Measurements from ENCODE around the gene TMEM176A. TPM values are rescaled to one million over a fixed set of nuclear protein-coding genes. Genes with fewer than 3 reads are reported as not detected.
A peak's percentile ranks its signal among the peaks of the same experiment; 100 is the strongest.

TMEM176A gene
- total RNA-seq, 4 donors from 2014 or later: 3.2 to 12.9 (median 6.0) TPM

- DNase-seq (ENCODE audit: low spot score in 2 of 2): no peak
- 89% methylated on average over 9 of the region's 12 CpGs for WGBS
These were observed 1.6 kb downstream of the TMEM176A start for GRCh38 chr7:150801946-150802771.

GRCh38 chr7:150803161-150803860, 2.7 kb downstream of the TMEM176A start:
- WGBS: 85% methylated on average over 10 of the region's 10 CpGs
- Histone ChIP-seq H3K4me3 (no peak overlapping the region), H3K9me3 (no peaks in the 10 kb centered on the region), H3K36me3 (no peaks in the 10 kb centered on the region), H3K4me1 (peaks cover 20% of the 10 kb centered on the region), H3K27ac (no peak overlapping the region), H3K27me3 (peaks cover 43% of the 10 kb centered on the region)
- no peak for TF ChIP-seq EP300 (IDR thresholded peaks at IDR 0.05)
- TF ChIP-seq CTCF (IDR thresholded peaks at IDR 0.05): no peak
- no peak for TF ChIP-seq POLR2A (IDR thresholded peaks at IDR 0.05)
- TF ChIP-seq POLR2AphosphoS5 (IDR thresholded peaks at IDR 0.05): no peak
- no peak for DNase-seq (ENCODE audit: low spot score in 2 of 2)

More at GRCh38 chr7:150801946-150802771, 1.6 kb downstream of the TMEM176A start:
- TF ChIP-seq EP300 (IDR thresholded peaks at IDR 0.05) (no peak), POLR2A (IDR thresholded peaks at IDR 0.05) (no peak), POLR2AphosphoS5 (IDR thresholded peaks at IDR 0.05) (no peak), CTCF (IDR thresholded peaks at IDR 0.05) (no peak)
- no peaks in the 10 kb centered on the region for H3K36me3 ChIP-seq
- peaks cover 49% of the 10 kb centered on the region for H3K27me3 ChIP-seq
- H3K4me3 ChIP-seq: peak overlapping the region; percentile 64
- H3K4me1 ChIP-seq: peaks cover 20% of the 10 kb centered on the region
- H3K27ac ChIP-seq: no peak overlapping the region
- H3K9me3 ChIP-seq: no peaks in the 10 kb centered on the region

GRCh38 chr7:150804802-150805201, 4.2 kb downstream of the TMEM176A start:
- Histone ChIP-seq H3K4me3 (no peak overlapping the region), H3K27ac (no peak overlapping the region), H3K9me3 (no peaks in the 10 kb centered on the region), H3K27me3 (peaks cover 31% of the 10 kb centered on the region), H3K4me1 (peaks cover 17% of the 10 kb centered on the region), H3K36me3 (no peaks in the 10 kb centered on the region)
- TF ChIP-seq POLR2AphosphoS5 (IDR thresholded peaks at IDR 0.05) (no peak), CTCF (IDR thresholded peaks at IDR 0.05) (no peak), POLR2A (IDR thresholded peaks at IDR 0.05) (no peak), EP300 (IDR thresholded peaks at IDR 0.05) (no peak)
- 79% methylated on average over 5 of the region's 5 CpGs for WGBS
- DNase-seq (ENCODE audit: low spot score in 2 of 2): no peak

- Histone ChIP-seq H3K4me1 (peaks cover 6% of the 10 kb centered on the region), H3K27ac (no peak overlapping the region), H3K9me3 (no peaks in the 10 kb centered on the region), H3K4me3 (no peak overlapping the region), H3K27me3 (peaks cover 20% of the 10 kb centered on the region), H3K36me3 (no peaks in the 10 kb centered on the region)
- TF ChIP-seq EP300 (IDR thresholded peaks at IDR 0.05) (no peak), POLR2A (IDR thresholded peaks at IDR 0.05) (no peak), CTCF (IDR thresholded peaks at IDR 0.05) (no peak), POLR2AphosphoS5 (IDR thresholded peaks at IDR 0.05) (no peak)
- DNase-seq (ENCODE audit: low spot score in 2 of 2): no peak
These were observed 5.3 kb downstream of the TMEM176A start for GRCh38 chr7:150805864-150806263.

- no peak for DNase-seq (ENCODE audit: low spot score in 2 of 2)
- H3K27ac ChIP-seq: no peak overlapping the region
- H3K4me3 ChIP-seq: no peak overlapping the region
- peaks cover 14% of the 10 kb centered on the region for H3K27me3 ChIP-seq
- 94% methylated on average over 3 of the region's 3 CpGs for WGBS
- H3K36me3 ChIP-seq: no peaks in the 10 kb centered on the region
- H3K4me1 ChIP-seq: peaks cover under 1% of the 10 kb centered on the region
- TF ChIP-seq POLR2A (IDR thresholded peaks at IDR 0.05): no peak
- no peak for TF ChIP-seq CTCF (IDR thresholded peaks at IDR 0.05)
- TF ChIP-seq POLR2AphosphoS5 (IDR thresholded peaks at IDR 0.05): no peak
- TF ChIP-seq EP300 (IDR thresholded peaks at IDR 0.05): no peak
- no peaks in the 10 kb centered on the region for H3K9me3 ChIP-seq
These were observed 5.9 kb downstream of the TMEM176A start for GRCh38 chr7:150806454-150806853.
